CD8-positive, alpha-beta memory T cell (primary cell): ENCODE data around the gene DDX59. TPM values are rescaled to one million over a fixed set of nuclear protein-coding genes. Genes with fewer than 3 reads are reported as not detected.

Experiments
- CTCF ChIA-PET: fragments of 350-600 bp; sonication (Branson Sonifier 250); formaldehyde crosslinking; loops from one replicate; lab custom pipeline; 2021; ENCODE audit warnings: antibody characterized with exemption; lab: Charles Lee
- POLR2A ChIA-PET: fragments of 350-600 bp; sonication (Branson Sonifier 250); formaldehyde crosslinking; loops from one replicate; lab custom pipeline; 2021; ENCODE audit warnings: antibody characterized with exemption; lab: Charles Lee
- DNase-seq, 5 donors: peaks; one replicate each; pipeline versions ENCODE4 v3.0.0 to v3.0.0-alpha.2; 2020 to 2022; ENCODE audit warnings: mixed read lengths in 1 of 5
- H3K27ac ChIP-seq: one replicate; pipeline ENCODE4 v1.7.0; 2013; ENCODE audit warnings: low read depth, mild to moderate bottlenecking, low read length, moderate library complexity
- H3K27me3 ChIP-seq: 2 replicates; pipeline ENCODE4 v1.7.0; 2013; ENCODE audit warnings: low read length, mild to moderate bottlenecking; ENCODE audit not compliant: insufficient read depth, poor library complexity, severe bottlenecking
- H3K36me3 ChIP-seq: 2 replicates; pipeline ENCODE4 v1.7.0; 2013; ENCODE audit warnings: mild to moderate bottlenecking, low read length, moderate library complexity; ENCODE audit not compliant: insufficient read depth
- H3K4me1 ChIP-seq: 2 replicates; pipeline ENCODE4 v1.7.0; 2013; ENCODE audit warnings: mild to moderate bottlenecking, low read length, moderate library complexity; ENCODE audit not compliant: insufficient read depth
- H3K4me3 ChIP-seq: 2 replicates; pipeline ENCODE4 v1.7.0; 2013; ENCODE audit warnings: mild to moderate bottlenecking, low read length
- H3K9me3 ChIP-seq: 2 replicates; pipeline ENCODE4 v1.7.0; 2013; ENCODE audit warnings: mild to moderate bottlenecking, low read length
- H3K27ac Mint-ChIP-seq, 8 donors: one replicate each; pipeline ENCODE4 v1.8.0; 2020 to 2021; ENCODE audit warnings: mixed read lengths in 8 of 8, mild to moderate bottlenecking in 6 of 8, inconsistent platforms in 3 of 8, moderate library complexity in 3 of 8
- H3K27me3 Mint-ChIP-seq, 2 donors: one replicate each; pipeline ENCODE4 v1.8.0; 2020 to 2021; ENCODE audit warnings: mixed read lengths in 2 of 2, mild to moderate bottlenecking in 1 of 2, moderate library complexity in 1 of 2
- H3K36me3 Mint-ChIP-seq, 3 donors: one replicate each; pipeline ENCODE4 v1.8.0; 2020 to 2021; ENCODE audit warnings: mixed read lengths in 3 of 3, inconsistent platforms in 1 of 3, mild to moderate bottlenecking in 1 of 3
- H3K4me1 Mint-ChIP-seq, 3 donors: one replicate each; pipeline ENCODE4 v1.8.0; 2020 to 2021; ENCODE audit warnings: mixed read lengths in 3 of 3, inconsistent platforms in 1 of 3, mild to moderate bottlenecking in 1 of 3
- H3K4me3 Mint-ChIP-seq, 7 donors: one replicate each; pipeline ENCODE4 v1.8.0; 2020 to 2021; ENCODE audit warnings: mixed read lengths in 7 of 7, mild to moderate bottlenecking in 6 of 7, moderate library complexity in 4 of 7, inconsistent platforms in 2 of 7
- H3K9me3 Mint-ChIP-seq, 5 donors: one replicate each; pipeline ENCODE4 v1.8.0; 2020 to 2022; ENCODE audit warnings: mixed read lengths in 5 of 5, mild to moderate bottlenecking in 3 of 5, moderate library complexity in 2 of 5, inconsistent platforms in 1 of 5
- polyA plus RNA-seq: library from polyadenylated mRNA; unstranded; fragments of 300-500 nt; fragmentation: Illumina TruSeq; gene quantifications from one replicate; pipeline ENCODE4 v1.2.3, GENCODE V29; 2021
- total RNA-seq, 2 experiments: library from RNA; stranded (reverse); gene quantifications; one replicate each; pipeline ENCODE4 v1.2.3, GENCODE V29; 2021

Gene DDX59
- total and polyA plus RNA-seq, 3 experiments from 2014 or later: 19.0 to 23.4 (median 22.5) TPM

GRCh38 chr1:200704986-200705500, 35.3 kb upstream of the DDX59 start:
- DNase-seq: no peak
- H3K9me3 ChIP-seq: no peaks in the 10 kb centered on the region
- H3K36me3 ChIP-seq: no peaks in the 10 kb centered on the region
- H3K27ac ChIP-seq: no peak overlapping the region
- no peaks in the 10 kb centered on the region for H3K27me3 Mint-ChIP-seq
- H3K4me3 Mint-ChIP-seq: no peak overlapping the region
- no peaks in the 10 kb centered on the region for H3K4me1 Mint-ChIP-seq
- H3K27ac Mint-ChIP-seq: no peak overlapping the region
- no peak overlapping the region for H3K4me3 ChIP-seq
- no peaks in the 10 kb centered on the region for H3K4me1 ChIP-seq
- no peaks in the 10 kb centered on the region for H3K36me3 Mint-ChIP-seq
- H3K27me3 ChIP-seq: no peaks in the 10 kb centered on the region
- ChIA-PET CTCF (no interaction called here), POLR2A (no interaction called here)
- H3K9me3 Mint-ChIP-seq: no peaks in the 10 kb centered on the region

GRCh38 chr1:200699871-200700270, 30.2 kb upstream of the DDX59 start:
- ChIA-PET POLR2A (no interaction called here), CTCF (interaction anchor here (1.6 kb wide), 1 partner anchor 23 kb away, joined by 3 read pairs; no protein-coding TSS in a partner anchor)
- Histone ChIP-seq H3K9me3 (no peaks in the 10 kb centered on the region), H3K27ac (no peak overlapping the region), H3K36me3 (no peaks in the 10 kb centered on the region), H3K4me1 (no peaks in the 10 kb centered on the region), H3K27me3 (no peaks in the 10 kb centered on the region), H3K4me3 (no peak overlapping the region)
- Mint-ChIP-seq H3K27ac (no peak overlapping the region), H3K4me3 (no peak overlapping the region), H3K4me1 (no peaks in the 10 kb centered on the region), H3K36me3 (peaks cover 0 to 4% (median 0%) of the 10 kb centered on the region in 3 donors), H3K9me3 (peaks cover 0 to 2% (median 0%) of the 10 kb centered on the region in 5 donors), H3K27me3 (peaks cover 5 to 17% of the 10 kb centered on the region in 2 donors)
- DNase-seq: no peak

- Mint-ChIP-seq H3K27me3 (peaks cover 5 to 23% of the 10 kb centered on the region in 2 donors), H3K9me3 (peaks cover 0 to 2% (median 0%) of the 10 kb centered on the region in 5 donors), H3K36me3 (peaks cover 0 to 4% (median 0%) of the 10 kb centered on the region in 3 donors), H3K4me1 (no peaks in the 10 kb centered on the region), H3K27ac (no peak overlapping the region), H3K4me3 (no peak overlapping the region)
- ChIA-PET CTCF (no interaction called here), POLR2A (no interaction called here)
- H3K9me3 ChIP-seq: no peaks in the 10 kb centered on the region
- H3K4me1 ChIP-seq: no peaks in the 10 kb centered on the region
- H3K27me3 ChIP-seq: no peaks in the 10 kb centered on the region
- no peak overlapping the region for H3K4me3 ChIP-seq
- DNase-seq: no peak
- no peak overlapping the region for H3K27ac ChIP-seq
- H3K36me3 ChIP-seq: no peaks in the 10 kb centered on the region
These were observed 25.0 kb upstream of the DDX59 start for GRCh38 chr1:200694738-200695137.

GRCh38 chr1:200693327-200693726, 23.6 kb upstream of the DDX59 start:
- H3K27ac ChIP-seq: no peak overlapping the region
- H3K4me1 ChIP-seq: no peaks in the 10 kb centered on the region
- Mint-ChIP-seq H3K4me3 (no peak overlapping the region), H3K27me3 (peaks cover 2 to 26% of the 10 kb centered on the region in 2 donors), H3K27ac (no peak overlapping the region), H3K9me3 (peaks cover 0 to under 1% (median 0%) of the 10 kb centered on the region in 5 donors), H3K36me3 (peaks cover 0 to 7% (median 0%) of the 10 kb centered on the region in 3 donors), H3K4me1 (no peaks in the 10 kb centered on the region)
- H3K36me3 ChIP-seq: no peaks in the 10 kb centered on the region
- no peak overlapping the region for H3K4me3 ChIP-seq
- POLR2A ChIA-PET: no interaction called here
- no peaks in the 10 kb centered on the region for H3K27me3 ChIP-seq
- DNase-seq: no peak
- no peaks in the 10 kb centered on the region for H3K9me3 ChIP-seq
- CTCF ChIA-PET: no interaction called here

- Histone ChIP-seq H3K9me3 (no peaks in the 10 kb centered on the region), H3K27me3 (no peaks in the 10 kb centered on the region), H3K36me3 (no peaks in the 10 kb centered on the region), H3K4me1 (no peaks in the 10 kb centered on the region), H3K4me3 (no peak overlapping the region), H3K27ac (no peak overlapping the region)
- CTCF ChIA-PET: no interaction called here
- Mint-ChIP-seq H3K4me1 (no peaks in the 10 kb centered on the region), H3K27ac (no peak overlapping the region), H3K27me3 (peaks cover 2 to 31% of the 10 kb centered on the region in 2 donors), H3K36me3 (peaks cover 0 to 9% (median 0%) of the 10 kb centered on the region in 3 donors), H3K4me3 (no peak overlapping the region), H3K9me3 (no peaks in the 10 kb centered on the region)
- no peak for DNase-seq
- POLR2A ChIA-PET: no interaction called here
These were observed 22.6 kb upstream of the DDX59 start for GRCh38 chr1:200692316-200692715.

GRCh38 chr1:200686620-200687019, 16.9 kb upstream of the DDX59 start:
- Histone ChIP-seq H3K4me1 (no peaks in the 10 kb centered on the region), H3K27ac (no peak overlapping the region), H3K36me3 (no peaks in the 10 kb centered on the region), H3K4me3 (no peak overlapping the region), H3K9me3 (no peaks in the 10 kb centered on the region), H3K27me3 (no peaks in the 10 kb centered on the region)
- no peak for DNase-seq
- H3K4me3 Mint-ChIP-seq: no peak overlapping the region
- CTCF ChIA-PET: no interaction called here
- peaks cover 0 to 5% (median 0%) of the 10 kb centered on the region in 3 donors for H3K36me3 Mint-ChIP-seq
- no peaks in the 10 kb centered on the region for H3K4me1 Mint-ChIP-seq
- H3K27me3 Mint-ChIP-seq: peaks cover 4 to 16% of the 10 kb centered on the region in 2 donors
- H3K9me3 Mint-ChIP-seq: no peaks in the 10 kb centered on the region
- POLR2A ChIA-PET: no interaction called here
- no peak overlapping the region for H3K27ac Mint-ChIP-seq

GRCh38 chr1:200684015-200684414, 14.3 kb upstream of the DDX59 start:
- no peak for DNase-seq
- Mint-ChIP-seq H3K27me3 (peaks cover 7 to 16% of the 10 kb centered on the region in 2 donors), H3K27ac (no peak overlapping the region), H3K9me3 (no peaks in the 10 kb centered on the region), H3K4me3 (no peak overlapping the region), H3K36me3 (peaks cover 0 to 5% (median 0%) of the 10 kb centered on the region in 3 donors), H3K4me1 (no peaks in the 10 kb centered on the region)
- Histone ChIP-seq H3K36me3 (no peaks in the 10 kb centered on the region), H3K9me3 (no peaks in the 10 kb centered on the region), H3K27me3 (no peaks in the 10 kb centered on the region), H3K4me1 (no peaks in the 10 kb centered on the region), H3K27ac (no peak overlapping the region), H3K4me3 (no peak overlapping the region)
- POLR2A ChIA-PET: no interaction called here
- CTCF ChIA-PET: no interaction called here

- Mint-ChIP-seq H3K4me3 (no peak overlapping the region), H3K27me3 (peaks cover 7 to 13% of the 10 kb centered on the region in 2 donors), H3K9me3 (no peaks in the 10 kb centered on the region), H3K4me1 (no peaks in the 10 kb centered on the region), H3K36me3 (peaks cover 0 to 1% (median 0%) of the 10 kb centered on the region in 3 donors), H3K27ac (no peak overlapping the region)
- Histone ChIP-seq H3K36me3 (no peaks in the 10 kb centered on the region), H3K27me3 (no peaks in the 10 kb centered on the region), H3K9me3 (no peaks in the 10 kb centered on the region), H3K27ac (no peak overlapping the region), H3K4me1 (no peaks in the 10 kb centered on the region), H3K4me3 (no peak overlapping the region)
- ChIA-PET POLR2A (no interaction called here), CTCF (no interaction called here)
- DNase-seq: no peak
These were observed 13.6 kb upstream of the DDX59 start for GRCh38 chr1:200683298-200683697.
